Measurements from ENCODE around the gene MAP3K14.

Gene MAP3K14

GRCh38 chr17:45235416-45236281, 81.2 kb downstream of the MAP3K14 start:
- no peak overlapping the region for H3K4me2 ChIP-seq (ENCODE audit: low read length)
- no peak overlapping the region for H3K9ac ChIP-seq
- no peaks in the 10 kb centered on the region for H3K4me1 ChIP-seq
- peak; percentile 79 for TF ChIP-seq CTCF (IDR thresholded peaks at IDR 0.05)
- H2AFZ ChIP-seq, result no peak overlapping the region
- no peaks in the 10 kb centered on the region for H3K9me3 ChIP-seq (ENCODE audit: control insufficient read depth, low read length)
- no peak overlapping the region for H3K27ac ChIP-seq
- no peaks in the 10 kb centered on the region for H3K27me3 ChIP-seq (ENCODE audit: control insufficient read depth, insufficient read depth, low read length)
- no peak overlapping the region for H3K4me3 ChIP-seq (ENCODE audit: low read depth, low read length)
- no peaks in the 10 kb centered on the region for H3K36me3 ChIP-seq (ENCODE audit: control insufficient read depth, insufficient read depth, low read length)
- no peaks in the 10 kb centered on the region for H3K79me2 ChIP-seq

GRCh38 chr17:45234641-45235415, 82.0 kb downstream of the MAP3K14 start:
- Histone ChIP-seq H3K36me3 (ENCODE audit: control insufficient read depth, insufficient read depth, low read length) (no peaks in the 10 kb centered on the region), H3K79me2 (no peaks in the 10 kb centered on the region), H3K9me3 (ENCODE audit: control insufficient read depth, low read length) (no peaks in the 10 kb centered on the region), H3K4me2 (ENCODE audit: low read length) (no peak overlapping the region), H3K27ac (no peak overlapping the region), H3K9ac (no peak overlapping the region), H3K4me3 (ENCODE audit: low read depth, low read length) (no peak overlapping the region), H3K4me1 (no peaks in the 10 kb centered on the region), H2AFZ (no peak overlapping the region), H3K27me3 (ENCODE audit: control insufficient read depth, insufficient read depth, low read length) (no peaks in the 10 kb centered on the region)
- peak; percentile 4 for TF ChIP-seq CTCF (IDR thresholded peaks at IDR 0.05)

- Histone ChIP-seq H3K36me3 (ENCODE audit: control insufficient read depth, insufficient read depth, low read length) (no peaks in the 10 kb centered on the region), H3K9ac (no peak overlapping the region), H3K4me2 (ENCODE audit: low read length) (no peak overlapping the region), H3K4me1 (no peaks in the 10 kb centered on the region), H3K4me3 (ENCODE audit: low read depth, low read length) (no peak overlapping the region), H3K79me2 (no peaks in the 10 kb centered on the region), H2AFZ (no peak overlapping the region), H3K27me3 (ENCODE audit: control insufficient read depth, insufficient read depth, low read length) (no peaks in the 10 kb centered on the region), H3K27ac (no peak overlapping the region), H3K9me3 (ENCODE audit: control insufficient read depth, low read length) (no peaks in the 10 kb centered on the region)
- TF ChIP-seq CTCF (IDR thresholded peaks at IDR 0.05), result no peak
Measured at GRCh38 chr17:45233423-45233924, 83.3 kb downstream of the MAP3K14 start.

GRCh38 chr17:45232514-45233422, 84.1 kb downstream of the MAP3K14 start:
- Histone ChIP-seq H3K36me3 (ENCODE audit: control insufficient read depth, insufficient read depth, low read length) (no peaks in the 10 kb centered on the region), H2AFZ (no peak overlapping the region), H3K9ac (no peak overlapping the region), H3K4me3 (ENCODE audit: low read depth, low read length) (no peak overlapping the region), H3K27me3 (ENCODE audit: control insufficient read depth, insufficient read depth, low read length) (no peaks in the 10 kb centered on the region), H3K79me2 (no peaks in the 10 kb centered on the region), H3K4me1 (no peaks in the 10 kb centered on the region), H3K4me2 (ENCODE audit: low read length) (no peak overlapping the region), H3K27ac (no peak overlapping the region), H3K9me3 (ENCODE audit: control insufficient read depth, low read length) (no peaks in the 10 kb centered on the region)
- TF ChIP-seq CTCF (IDR thresholded peaks at IDR 0.05), result no peak
